ENCODE data around the gene EDNRB.
"Not testable (repeated sequence)": the region's sequence is repeated elsewhere in the genome, so short reads cannot be mapped to it uniquely, and the experiment has no call there.

The EDNRB gene

GRCh38 chr13:77918391-77919245 is at the start of gene EDNRB:
TSS of gene EDNRB (minus strand) at chr13:77918831. CDS start at chr13:77918573, 258 bp downstream.
- ATAC-seq (peak; percentile 63), DNase-seq (no peak)
- H3K27me3 Mint-ChIP-seq, result no peaks in the 10 kb centered on the region
- no peak within 1 kb of the TSS for H3K4me3 Mint-ChIP-seq
- no peak within 1 kb of the TSS for H3K27ac Mint-ChIP-seq
- no peaks in the 10 kb centered on the region for H3K4me1 Mint-ChIP-seq
- H3K9me3 Mint-ChIP-seq, result no peaks in the 10 kb centered on the region

- Mint-ChIP-seq H3K4me3 (no peak overlapping the region), H3K4me1 (no peaks in the 10 kb centered on the region), H3K27me3 (no peaks in the 10 kb centered on the region), H3K9me3 (peaks cover 3 to 4% of the 10 kb centered on the region in 2 donors), H3K27ac (no peak overlapping the region)
- ATAC-seq (no peak), DNase-seq (no peak)
Observed at GRCh38 chr13:77966671-77967070, 48.0 kb upstream of the EDNRB start.

- ATAC-seq (no peak), DNase-seq (no peak)
- no peak overlapping the region for H3K4me3 Mint-ChIP-seq
- no peaks in the 10 kb centered on the region for H3K27me3 Mint-ChIP-seq
- no peaks in the 10 kb centered on the region for H3K9me3 Mint-ChIP-seq
- H3K4me1 Mint-ChIP-seq, result no peaks in the 10 kb centered on the region
- no peak overlapping the region for H3K27ac Mint-ChIP-seq
Observed at GRCh38 chr13:77952737-77953136, 34.1 kb upstream of the EDNRB start.

- ATAC-seq, result no peak
- H3K27ac Mint-ChIP-seq, result no peak overlapping the region
- H3K27me3 Mint-ChIP-seq, result no peaks in the 10 kb centered on the region
- H3K4me3 Mint-ChIP-seq, result no peak overlapping the region
- H3K9me3 Mint-ChIP-seq, result no peaks in the 10 kb centered on the region
- DNase-seq, result no peak
- H3K4me1 Mint-ChIP-seq, result no peaks in the 10 kb centered on the region
Observed at GRCh38 chr13:77952276-77952675, 33.6 kb upstream of the EDNRB start.

- Mint-ChIP-seq H3K27me3 (no peaks in the 10 kb centered on the region), H3K9me3 (no peaks in the 10 kb centered on the region), H3K27ac (no peak overlapping the region), H3K4me3 (no peak overlapping the region), H3K4me1 (no peaks in the 10 kb centered on the region)
- ATAC-seq (no peak), DNase-seq (no peak)
Observed at GRCh38 chr13:77946522-77946921, 27.9 kb upstream of the EDNRB start.

- H3K9me3 Mint-ChIP-seq, DNase-seq, H3K27ac Mint-ChIP-seq, H3K4me1 Mint-ChIP-seq, ATAC-seq, H3K4me3 Mint-ChIP-seq: not testable (repeated sequence)
- peaks cover 13% of the 10 kb centered on the region for H3K27me3 Mint-ChIP-seq
Observed at GRCh38 chr13:77935063-77935462, 16.4 kb upstream of the EDNRB start.

GRCh38 chr13:77930430-77930829 is 11.8 kb upstream of the EDNRB start:
- Mint-ChIP-seq H3K4me3 (no peak overlapping the region), H3K27me3 (peaks cover 16% of the 10 kb centered on the region), H3K27ac (no peak overlapping the region), H3K9me3 (no peaks in the 10 kb centered on the region), H3K4me1 (peaks cover 5% of the 10 kb centered on the region)
- DNase-seq (no peak), ATAC-seq (no peak)

GRCh38 chr13:77928909-77929308 is 10.3 kb upstream of the EDNRB start:
- DNase-seq (no peak), ATAC-seq (peak; percentile 86)
- Mint-ChIP-seq H3K27me3 (peaks cover 16% of the 10 kb centered on the region), H3K27ac (no peak overlapping the region), H3K4me1 (peaks cover 5% of the 10 kb centered on the region), H3K4me3 (no peak overlapping the region), H3K9me3 (no peaks in the 10 kb centered on the region)

- no peak for ATAC-seq
- no peak for DNase-seq
- peaks cover 5% of the 10 kb centered on the region for H3K4me1 Mint-ChIP-seq
- no peak overlapping the region for H3K4me3 Mint-ChIP-seq
- H3K9me3 Mint-ChIP-seq, result no peaks in the 10 kb centered on the region
- H3K27ac Mint-ChIP-seq, result no peak overlapping the region
- H3K27me3 Mint-ChIP-seq, result peaks cover 16% of the 10 kb centered on the region
Observed at GRCh38 chr13:77925616-77926015, 7.0 kb upstream of the EDNRB start.

- no peak overlapping the region for H3K27ac Mint-ChIP-seq
- H3K4me3 Mint-ChIP-seq, result no peak overlapping the region
- no peak for DNase-seq
- ATAC-seq, result no peak
- H3K4me1 Mint-ChIP-seq, result no peaks in the 10 kb centered on the region
- H3K9me3 Mint-ChIP-seq, result no peaks in the 10 kb centered on the region
- H3K27me3 Mint-ChIP-seq, result no peaks in the 10 kb centered on the region
Observed at GRCh38 chr13:77919921-77920294, 1.3 kb upstream of the EDNRB start.

- no peak overlapping the region for H3K4me3 Mint-ChIP-seq
- DNase-seq (no peak), ATAC-seq (peak; percentile 59)
- no peaks in the 10 kb centered on the region for H3K9me3 Mint-ChIP-seq
- no peak overlapping the region for H3K27ac Mint-ChIP-seq
- H3K4me1 Mint-ChIP-seq, result no peaks in the 10 kb centered on the region
- no peaks in the 10 kb centered on the region for H3K27me3 Mint-ChIP-seq
Observed at GRCh38 chr13:77919246-77919920, 752 bp upstream of the EDNRB start.

- ATAC-seq, result no peak
Observed at GRCh38 chr13:77916488-77916887, 2.1 kb downstream of the EDNRB start.

GRCh38 chr13:77915686-77916085 is 2.9 kb downstream of the EDNRB start:
- Mint-ChIP-seq H3K9me3 (no peaks in the 10 kb centered on the region), H3K27ac (no peak overlapping the region), H3K4me1 (no peaks in the 10 kb centered on the region), H3K27me3 (no peaks in the 10 kb centered on the region), H3K4me3 (no peak overlapping the region)
- DNase-seq (no peak), ATAC-seq (no peak)

More at GRCh38 chr13:77916488-77916887, 2.1 kb downstream of the EDNRB start:
- no peak for DNase-seq
- no peaks in the 10 kb centered on the region for H3K9me3 Mint-ChIP-seq
- H3K27ac Mint-ChIP-seq, result no peak overlapping the region
- no peaks in the 10 kb centered on the region for H3K4me1 Mint-ChIP-seq
- no peak overlapping the region for H3K4me3 Mint-ChIP-seq
- no peaks in the 10 kb centered on the region for H3K27me3 Mint-ChIP-seq

- H3K27me3 Mint-ChIP-seq, result no peaks in the 10 kb centered on the region
- no peaks in the 10 kb centered on the region for H3K9me3 Mint-ChIP-seq
- no peak for DNase-seq
- H3K27ac Mint-ChIP-seq, result no peak overlapping the region
- ATAC-seq, result no peak
- H3K4me1 Mint-ChIP-seq, result no peaks in the 10 kb centered on the region
- H3K4me3 Mint-ChIP-seq, result no peak overlapping the region
Observed at GRCh38 chr13:77913003-77913402, 5.6 kb downstream of the EDNRB start.

GRCh38 chr13:77911751-77912150 is 6.9 kb downstream of the EDNRB start:
- H3K27ac Mint-ChIP-seq, result no peak overlapping the region
- no peaks in the 10 kb centered on the region for H3K9me3 Mint-ChIP-seq
- H3K4me3 Mint-ChIP-seq, result no peak overlapping the region
- ATAC-seq (no peak), DNase-seq (no peak)
- no peaks in the 10 kb centered on the region for H3K27me3 Mint-ChIP-seq
- no peaks in the 10 kb centered on the region for H3K4me1 Mint-ChIP-seq

- no peak overlapping the region for H3K27ac Mint-ChIP-seq
- H3K4me1 Mint-ChIP-seq, result no peaks in the 10 kb centered on the region
- no peaks in the 10 kb centered on the region for H3K27me3 Mint-ChIP-seq
- H3K9me3 Mint-ChIP-seq, result peaks cover 0 to 6% of the 10 kb centered on the region in 2 donors
- ATAC-seq (no peak), DNase-seq (no peak)
- no peak overlapping the region for H3K4me3 Mint-ChIP-seq
Observed at GRCh38 chr13:77909827-77910226, 8.8 kb downstream of the EDNRB start.

Measured in stimulated activated naive CD8-positive, alpha-beta T cell treated with anti-CD3 and anti-CD28 coated beads, Interleukin-15, amount 100 ng/mL, for 72 hours (primary cell).